ENCODE measurements around the gene ZNF397.

Gene ZNF397

GRCh38 chr18:35246831-35247230 lies 6.0 kb downstream of the ZNF397 start:
- DNase-seq (ENCODE audit: low spot score), result no peak

DNA sequence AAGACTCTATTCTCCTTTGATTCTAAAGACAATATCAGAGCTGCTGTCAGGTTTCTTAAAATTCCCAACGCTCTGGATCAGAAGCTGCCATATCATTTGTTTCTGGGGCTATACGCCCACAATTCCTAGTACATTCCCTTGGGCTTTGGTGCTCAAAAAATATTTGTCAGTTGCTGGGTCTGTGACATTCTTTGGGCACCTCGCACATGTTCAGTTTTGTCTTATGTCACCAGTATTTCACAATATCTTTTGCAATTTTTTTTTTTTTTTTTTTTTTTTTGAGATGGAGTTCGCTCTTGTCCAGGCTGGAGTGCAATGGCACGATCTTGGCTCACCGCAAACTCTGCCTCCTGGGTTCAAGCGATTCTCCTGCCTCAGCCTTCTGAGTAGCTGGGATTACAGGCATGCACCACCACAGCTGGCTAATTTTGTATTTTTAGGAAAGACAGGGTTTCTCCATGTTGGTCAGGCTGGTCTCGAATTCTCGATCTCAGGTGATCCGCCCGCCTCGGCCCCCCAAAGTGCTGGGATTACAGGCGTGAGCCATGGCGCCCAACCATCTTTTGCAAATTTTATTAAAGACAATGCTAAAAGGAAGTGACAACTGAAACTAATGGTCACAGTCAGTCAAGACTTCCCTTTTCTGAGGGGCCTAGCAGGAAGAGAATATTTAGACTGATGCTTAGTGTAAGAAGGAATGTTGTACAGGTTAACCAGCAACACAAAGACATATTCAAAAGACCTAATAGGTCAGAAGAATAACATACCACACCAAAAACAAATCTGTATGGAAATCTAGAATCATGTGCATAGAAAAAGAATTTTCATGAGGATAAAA lies 6.8 kb downstream of the ZNF397 start:
- DNase-seq (ENCODE audit: low spot score), result no peak

DNA sequence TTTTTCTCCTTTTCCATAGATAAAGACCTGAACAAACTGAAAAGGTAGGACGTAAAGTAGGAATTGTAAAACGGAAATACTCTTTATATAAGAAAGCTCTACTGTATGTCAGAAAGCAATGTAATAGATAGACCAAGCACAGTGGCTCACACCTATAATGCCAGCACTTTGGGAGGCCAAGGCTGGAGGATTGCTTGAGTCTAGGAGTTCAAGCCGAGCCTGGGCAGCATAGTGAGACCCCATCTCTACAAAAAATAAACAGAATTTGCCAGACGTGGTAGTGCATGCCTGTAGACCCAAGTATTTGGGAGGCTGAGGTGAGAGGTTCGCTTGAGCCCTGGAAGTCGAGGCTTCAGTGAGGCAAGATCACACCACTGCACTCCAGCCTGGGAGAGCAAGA lies 7.6 kb downstream of the ZNF397 start:
- DNase-seq (ENCODE audit: low spot score), result no peak

DNA sequence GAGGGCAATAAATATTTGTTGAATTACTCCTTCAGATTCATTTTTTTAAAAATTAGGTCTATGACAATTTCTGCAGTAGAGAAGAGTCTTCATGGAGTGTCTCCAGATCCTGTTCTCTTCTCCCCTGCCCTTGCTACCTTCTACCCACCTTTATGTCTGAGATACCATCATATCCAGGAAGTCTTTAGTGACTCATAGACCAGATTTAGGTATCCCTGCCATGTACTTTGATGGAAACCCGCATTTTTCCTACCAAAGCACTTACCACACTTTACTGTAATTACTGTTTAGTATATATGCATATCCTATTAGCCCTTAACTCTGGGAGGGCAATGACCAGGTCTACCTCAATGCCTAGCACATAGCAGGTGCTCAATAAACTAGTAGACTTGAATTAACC lies 11.6 kb downstream of the ZNF397 start:
- no peak for DNase-seq (ENCODE audit: low spot score)

GRCh38 chr18:35253655-35254287 lies 12.9 kb downstream of the ZNF397 start:
- no peak for DNase-seq (ENCODE audit: low spot score)

- no peak for DNase-seq (ENCODE audit: low spot score)
Measured at GRCh38 chr18:35256947-35257346, 16.1 kb downstream of the ZNF397 start.

DNA sequence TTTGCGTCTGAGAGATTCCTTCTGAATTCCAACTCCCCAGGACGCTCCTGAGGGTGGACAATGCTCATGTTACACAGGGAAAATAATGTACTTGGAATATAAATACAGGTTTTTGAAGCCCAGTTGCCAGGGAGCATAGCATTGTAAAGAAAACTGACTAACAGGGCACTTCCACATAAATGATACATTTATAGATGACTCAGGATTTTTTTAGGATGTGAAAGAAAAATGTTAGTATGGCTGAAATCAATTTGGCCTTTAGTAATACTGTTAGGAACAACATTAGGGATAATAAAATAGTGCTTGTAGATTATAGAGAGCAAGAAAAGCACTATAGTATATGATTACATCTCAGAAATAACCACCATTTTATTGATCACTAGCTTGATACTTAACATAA lies 23.6 kb downstream of the ZNF397 start:
- DNase-seq (ENCODE audit: low spot score), result no peak

DNA sequence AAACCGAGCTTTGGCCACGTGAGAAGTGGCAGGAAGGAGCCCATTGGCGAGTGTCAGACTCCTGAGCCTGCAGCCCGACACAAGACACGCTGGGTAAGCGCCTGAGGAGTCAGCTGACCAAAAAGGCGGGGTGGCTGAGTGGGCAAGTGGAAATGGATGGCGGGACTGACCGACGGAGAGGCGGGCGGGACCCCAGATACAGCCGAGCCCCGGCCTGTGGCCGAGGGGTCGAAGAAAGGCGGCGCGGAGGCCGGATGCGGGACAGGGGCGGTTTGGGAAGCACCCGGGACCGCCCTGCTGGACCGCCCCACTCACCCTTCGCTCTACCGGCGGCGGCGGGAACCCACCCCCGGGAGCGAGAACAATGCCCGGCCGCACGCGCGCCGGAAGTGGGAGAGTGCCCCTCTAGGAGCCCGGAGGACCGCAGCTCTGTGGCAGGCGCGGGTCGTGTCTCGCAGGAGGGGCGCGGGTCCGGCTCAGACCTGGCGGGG lies 26.4 kb downstream of the ZNF397 start:
- peak; percentile 22 for DNase-seq (ENCODE audit: low spot score)

- DNase-seq (ENCODE audit: low spot score), result no peak
Measured at GRCh38 chr18:35267809-35268208, 27.0 kb downstream of the ZNF397 start.

GRCh38 chr18:35268821-35269220 lies 28.0 kb downstream of the ZNF397 start:
- no peak for DNase-seq (ENCODE audit: low spot score)

GRCh38 chr18:35271656-35272055 lies 30.8 kb downstream of the ZNF397 start:
- DNase-seq (ENCODE audit: low spot score), result no peak

GRCh38 chr18:35276267-35276666 lies 35.4 kb downstream of the ZNF397 start:
- no peak for DNase-seq (ENCODE audit: low spot score)

GRCh38 chr18:35277633-35278032 lies 36.8 kb downstream of the ZNF397 start:
- DNase-seq (ENCODE audit: low spot score), result no peak

DNA sequence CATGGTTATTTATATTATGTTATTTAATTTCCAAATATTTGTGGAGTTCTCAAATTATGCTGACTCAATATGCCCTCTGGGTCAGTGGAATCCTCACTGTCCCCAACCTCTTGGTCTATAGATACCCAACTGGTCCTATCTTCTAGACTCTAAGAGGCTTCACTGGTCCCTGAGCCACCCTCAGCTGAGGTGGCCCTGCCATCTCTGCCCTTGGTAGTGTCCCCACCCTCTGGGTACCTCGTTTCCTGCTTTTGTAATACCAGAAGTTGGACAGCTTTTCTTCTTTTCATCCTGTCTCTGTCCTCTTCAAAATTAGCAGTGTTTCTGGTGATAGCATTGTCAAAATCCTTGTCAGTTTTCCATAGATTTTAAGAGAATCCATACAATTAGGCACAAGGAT lies 37.3 kb downstream of the ZNF397 start:
- DNase-seq (ENCODE audit: low spot score), result no peak

- no peak for DNase-seq (ENCODE audit: low spot score)
Measured at GRCh38 chr18:35278969-35279368, 38.1 kb downstream of the ZNF397 start.

DNA sequence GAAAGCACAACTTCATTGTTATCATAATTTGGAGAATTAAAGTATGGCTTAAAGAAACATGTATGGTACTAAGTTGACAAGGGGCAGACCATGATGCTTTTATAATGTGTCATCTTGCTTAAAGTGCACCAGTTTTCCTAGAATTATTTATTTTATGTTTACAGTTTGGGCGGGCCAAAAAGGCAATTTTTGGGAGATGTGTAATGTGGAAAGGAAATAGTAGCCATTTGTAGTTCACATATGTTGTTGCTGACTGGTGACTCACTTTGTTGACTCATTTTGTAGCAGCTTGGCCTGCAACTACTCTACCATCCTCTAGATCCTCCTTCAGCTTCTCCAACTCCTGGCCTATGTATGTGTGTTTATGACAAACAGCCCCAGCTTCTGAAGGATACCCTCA lies 41.5 kb downstream of the ZNF397 start:
- peak; percentile 79 for DNase-seq (ENCODE audit: low spot score)

DNA sequence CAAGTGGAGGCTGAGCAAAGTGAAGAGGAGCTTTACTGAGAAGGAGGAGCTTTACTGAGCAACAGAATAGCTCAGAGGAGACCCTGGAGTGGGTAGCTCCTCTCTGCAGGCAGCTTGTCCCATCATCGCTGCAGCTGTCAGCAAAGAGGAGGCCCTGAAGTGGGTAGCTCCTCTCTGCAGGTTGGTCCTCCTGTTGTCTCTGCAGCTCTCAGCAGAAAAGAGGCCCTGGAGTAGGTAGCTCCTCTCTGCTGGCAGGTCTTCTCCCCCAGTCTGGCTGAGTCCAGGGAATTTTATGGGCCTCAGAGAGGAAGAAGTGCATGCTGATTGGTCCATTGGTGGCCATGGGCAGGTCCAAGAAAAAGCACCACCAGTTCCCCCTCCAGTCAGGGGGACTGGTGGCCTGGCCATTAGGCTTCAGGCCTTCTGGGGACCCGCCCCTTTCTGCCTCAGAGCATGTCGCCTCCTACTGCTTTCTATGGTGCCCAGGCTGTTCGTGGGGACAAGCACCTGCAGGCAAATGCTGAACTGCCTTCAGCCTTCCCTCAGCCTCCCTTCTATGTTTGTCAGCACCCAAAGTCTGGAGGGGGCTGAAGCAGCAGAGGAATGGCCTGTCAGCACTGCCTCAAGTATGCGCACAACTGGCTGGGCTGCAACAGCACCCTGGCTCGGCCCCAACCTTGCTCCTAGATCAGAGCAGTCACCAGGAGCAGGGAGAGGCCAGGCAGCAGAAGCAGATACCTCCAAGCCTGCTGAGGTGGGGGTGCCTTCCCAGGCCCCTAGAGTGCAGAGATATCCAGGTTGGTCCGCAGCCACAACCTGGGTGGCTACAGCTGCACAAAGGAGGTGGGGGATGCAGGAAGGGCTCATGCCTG lies 43.3 kb downstream of the ZNF397 start:
- DNase-seq (ENCODE audit: low spot score), result no peak

GRCh38 chr18:35284841-35285240 lies 44.0 kb downstream of the ZNF397 start:
- no peak for DNase-seq (ENCODE audit: low spot score)

DNA sequence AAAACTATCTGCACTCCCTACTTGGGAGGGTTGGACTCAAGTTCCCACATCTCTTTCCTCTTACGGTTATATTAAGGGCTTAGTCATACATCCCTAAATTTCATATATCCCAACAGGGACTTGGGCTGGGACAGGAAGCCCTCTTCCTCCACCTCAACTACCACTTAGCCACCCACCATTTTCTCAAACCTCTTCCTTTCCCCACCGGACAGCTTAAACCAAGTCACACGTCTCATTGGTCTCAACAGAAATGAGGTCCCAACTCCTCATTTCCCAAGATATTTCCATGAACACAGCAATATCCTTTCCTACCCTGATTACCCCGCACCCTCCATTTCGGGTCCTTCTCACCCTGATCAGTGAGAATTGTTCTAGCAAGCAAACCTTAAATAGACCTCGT lies 48.5 kb downstream of the ZNF397 start:
- DNase-seq (ENCODE audit: low spot score), result peak; percentile 37

DNA sequence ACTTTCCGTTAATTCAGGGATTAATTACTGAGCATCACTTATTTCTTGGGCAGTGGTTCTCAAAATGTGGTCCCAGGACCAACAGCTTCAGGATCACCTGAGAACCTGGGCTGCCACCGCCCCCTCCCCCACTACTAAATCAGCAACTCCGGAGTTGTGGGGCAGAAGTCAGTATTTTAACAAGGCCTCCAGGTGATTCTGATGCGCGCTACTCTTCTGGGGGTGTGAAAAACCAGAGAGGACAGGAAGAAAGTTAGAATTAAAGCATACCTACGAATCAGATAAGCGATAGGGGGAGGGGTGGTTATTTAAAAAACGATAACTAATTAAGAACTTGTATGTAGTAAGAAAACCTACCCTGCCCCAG lies 48.9 kb downstream of the ZNF397 start:
- DNase-seq (ENCODE audit: low spot score), result peak; percentile 26

GRCh38 chr18:35290094-35290735 lies 49.4 kb downstream of the ZNF397 start, which contains the start of gene ZSCAN30:
TSS of gene ZSCAN30 (minus strand) at chr18:35290229. CDS start at chr18:35264352, 25,877 bp downstream.
- peak; percentile 98 for DNase-seq (ENCODE audit: low spot score)

DNA sequence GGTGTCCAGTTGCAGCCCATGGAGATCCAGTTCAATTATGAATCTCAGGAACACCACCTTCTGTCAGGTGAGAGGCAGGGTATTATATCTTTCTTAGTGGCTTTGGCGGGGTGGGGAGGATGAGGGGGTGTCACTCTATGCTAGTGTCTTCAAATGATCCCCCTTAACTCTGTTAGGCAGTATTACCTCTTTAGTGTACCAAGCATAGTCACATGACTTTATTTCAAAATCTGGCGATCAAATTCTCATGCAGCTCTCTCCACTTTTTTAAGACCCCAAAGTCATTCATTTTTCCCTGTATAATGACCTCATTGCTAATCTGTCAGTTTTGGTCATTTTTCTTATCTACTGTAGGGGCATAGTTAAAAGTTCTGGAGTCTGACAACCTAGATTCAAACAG lies 50.3 kb downstream of the ZNF397 start:
- DNase-seq (ENCODE audit: low spot score), result no peak
